Measurements from ENCODE around the gene KCNS1.

The KCNS1 gene

GRCh38 chr20:45087814-45088213 is 13.1 kb downstream of the KCNS1 start:
- Histone ChIP-seq H3K4me1 (ENCODE audit: control insufficient read depth, insufficient read depth, low read length) (no peaks in the 10 kb centered on the region), H3K9ac (ENCODE audit: low read length) (no peak overlapping the region), H3K9me3 (ENCODE audit: control insufficient read depth, low read length) (no peaks in the 10 kb centered on the region), H3K27me3 (ENCODE audit: control insufficient read depth, insufficient read depth, low read length) (no peaks in the 10 kb centered on the region), H3K36me3 (ENCODE audit: control insufficient read depth, insufficient read depth, low read length) (no peaks in the 10 kb centered on the region), H3K4me3 (ENCODE audit: low read length) (no peak overlapping the region)

DNA sequence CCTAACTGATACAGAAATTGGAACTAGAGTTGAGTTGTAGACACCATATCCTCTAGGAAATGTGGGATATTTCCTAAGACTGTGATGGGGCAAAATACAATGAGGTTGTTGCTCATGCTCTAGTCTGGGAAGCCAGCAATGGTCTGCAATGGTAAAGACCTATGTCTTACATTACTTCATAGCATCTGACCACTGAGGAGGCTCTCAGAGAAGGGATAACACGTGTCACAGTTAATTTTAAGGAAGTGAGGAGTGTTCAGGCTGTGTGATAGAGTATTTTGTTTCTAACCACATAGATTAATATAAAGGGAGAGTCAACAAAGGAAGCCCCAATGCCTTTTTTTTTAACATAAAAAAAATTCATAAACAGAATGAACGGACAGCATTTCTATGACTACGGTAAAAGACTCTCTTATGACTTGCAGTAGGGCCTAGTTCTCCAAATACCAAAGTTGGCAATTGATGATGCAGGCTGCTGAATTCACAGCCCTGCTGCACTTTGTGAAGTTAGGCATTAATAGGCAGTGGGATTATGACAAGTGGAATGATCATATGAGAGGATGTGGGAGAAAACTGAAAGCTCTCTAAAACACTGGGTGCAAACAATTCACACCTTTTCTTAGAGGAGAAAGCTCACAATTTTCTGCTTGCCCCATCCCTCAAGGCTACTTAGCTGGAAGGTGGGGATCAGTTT is 13.7 kb downstream of the KCNS1 start:
- Histone ChIP-seq H3K9me3 (ENCODE audit: control insufficient read depth, low read length) (no peaks in the 10 kb centered on the region), H3K4me3 (ENCODE audit: low read length) (no peak overlapping the region), H3K36me3 (ENCODE audit: control insufficient read depth, insufficient read depth, low read length) (no peaks in the 10 kb centered on the region), H3K27me3 (ENCODE audit: control insufficient read depth, insufficient read depth, low read length) (no peaks in the 10 kb centered on the region), H3K4me1 (ENCODE audit: control insufficient read depth, insufficient read depth, low read length) (no peaks in the 10 kb centered on the region), H3K9ac (ENCODE audit: low read length) (no peak overlapping the region)

- Histone ChIP-seq H3K27me3 (ENCODE audit: control insufficient read depth, insufficient read depth, low read length) (no peaks in the 10 kb centered on the region), H3K4me1 (ENCODE audit: control insufficient read depth, insufficient read depth, low read length) (no peaks in the 10 kb centered on the region), H3K4me3 (ENCODE audit: low read length) (no peak overlapping the region), H3K9ac (ENCODE audit: low read length) (no peak overlapping the region), H3K36me3 (ENCODE audit: control insufficient read depth, insufficient read depth, low read length) (no peaks in the 10 kb centered on the region), H3K9me3 (ENCODE audit: control insufficient read depth, low read length) (no peaks in the 10 kb centered on the region)
Measured at GRCh38 chr20:45085867-45086266, 15.1 kb downstream of the KCNS1 start.

DNA sequence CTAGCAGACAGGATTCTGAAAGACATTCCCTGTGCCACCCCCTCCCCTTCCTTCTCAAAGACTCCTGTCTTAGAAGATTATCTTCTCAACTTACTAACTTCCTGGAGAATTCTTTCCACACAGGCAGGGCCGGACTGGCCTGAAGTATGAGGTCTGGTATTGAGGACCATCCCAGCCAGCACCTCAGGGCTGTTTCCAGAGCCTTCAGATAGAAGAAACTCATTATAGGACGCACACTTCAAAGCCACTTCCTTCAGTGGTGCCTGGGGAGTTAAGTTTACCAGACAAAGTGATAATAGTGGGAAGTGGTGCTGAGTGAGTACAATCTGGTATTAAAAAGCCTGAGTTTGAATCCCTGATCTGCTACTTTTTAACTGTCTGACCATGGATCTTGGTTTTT is 15.6 kb downstream of the KCNS1 start:
- H3K36me3 ChIP-seq (ENCODE audit: control insufficient read depth, insufficient read depth, low read length): no peaks in the 10 kb centered on the region
- no peaks in the 10 kb centered on the region for H3K4me1 ChIP-seq (ENCODE audit: control insufficient read depth, insufficient read depth, low read length)
- no peaks in the 10 kb centered on the region for H3K9me3 ChIP-seq (ENCODE audit: control insufficient read depth, low read length)
- H3K27me3 ChIP-seq (ENCODE audit: control insufficient read depth, insufficient read depth, low read length): no peaks in the 10 kb centered on the region
- no peak overlapping the region for H3K4me3 ChIP-seq (ENCODE audit: low read length)
- no peak overlapping the region for H3K9ac ChIP-seq (ENCODE audit: low read length)

- Histone ChIP-seq H3K9me3 (ENCODE audit: control insufficient read depth, low read length) (no peaks in the 10 kb centered on the region), H3K4me1 (ENCODE audit: control insufficient read depth, insufficient read depth, low read length) (no peaks in the 10 kb centered on the region), H3K4me3 (ENCODE audit: low read length) (no peak overlapping the region), H3K36me3 (ENCODE audit: control insufficient read depth, insufficient read depth, low read length) (no peaks in the 10 kb centered on the region), H3K27me3 (ENCODE audit: control insufficient read depth, insufficient read depth, low read length) (no peaks in the 10 kb centered on the region), H3K9ac (ENCODE audit: low read length) (no peak overlapping the region)
Measured at GRCh38 chr20:45083127-45083526, 17.8 kb downstream of the KCNS1 start.

GRCh38 chr20:45082468-45082867 is 18.5 kb downstream of the KCNS1 start:
- Histone ChIP-seq H3K9ac (ENCODE audit: low read length) (no peak overlapping the region), H3K36me3 (ENCODE audit: control insufficient read depth, insufficient read depth, low read length) (no peaks in the 10 kb centered on the region), H3K4me1 (ENCODE audit: control insufficient read depth, insufficient read depth, low read length) (no peaks in the 10 kb centered on the region), H3K27me3 (ENCODE audit: control insufficient read depth, insufficient read depth, low read length) (no peaks in the 10 kb centered on the region), H3K9me3 (ENCODE audit: control insufficient read depth, low read length) (no peaks in the 10 kb centered on the region), H3K4me3 (ENCODE audit: low read length) (no peak overlapping the region)

GRCh38 chr20:45080867-45081624 is 19.9 kb downstream of the KCNS1 start:
- H3K36me3 ChIP-seq (ENCODE audit: control insufficient read depth, insufficient read depth, low read length): no peaks in the 10 kb centered on the region
- H3K27me3 ChIP-seq (ENCODE audit: control insufficient read depth, insufficient read depth, low read length): no peaks in the 10 kb centered on the region
- no peak overlapping the region for H3K9ac ChIP-seq (ENCODE audit: low read length)
- no peaks in the 10 kb centered on the region for H3K4me1 ChIP-seq (ENCODE audit: control insufficient read depth, insufficient read depth, low read length)
- no peaks in the 10 kb centered on the region for H3K9me3 ChIP-seq (ENCODE audit: control insufficient read depth, low read length)
- H3K4me3 ChIP-seq (ENCODE audit: low read length): no peak overlapping the region

GRCh38 chr20:45077559-45077958 is 23.4 kb downstream of the KCNS1 start:
- no peak overlapping the region for H3K9ac ChIP-seq (ENCODE audit: low read length)
- H3K4me3 ChIP-seq (ENCODE audit: low read length): no peak overlapping the region
- H3K9me3 ChIP-seq (ENCODE audit: control insufficient read depth, low read length): no peaks in the 10 kb centered on the region
- H3K4me1 ChIP-seq (ENCODE audit: control insufficient read depth, insufficient read depth, low read length): no peaks in the 10 kb centered on the region
- H3K27me3 ChIP-seq (ENCODE audit: control insufficient read depth, insufficient read depth, low read length): no peaks in the 10 kb centered on the region
- no peaks in the 10 kb centered on the region for H3K36me3 ChIP-seq (ENCODE audit: control insufficient read depth, insufficient read depth, low read length)

- Histone ChIP-seq H3K9ac (ENCODE audit: low read length) (no peak overlapping the region), H3K4me1 (ENCODE audit: control insufficient read depth, insufficient read depth, low read length) (no peaks in the 10 kb centered on the region), H3K36me3 (ENCODE audit: control insufficient read depth, insufficient read depth, low read length) (no peaks in the 10 kb centered on the region), H3K27me3 (ENCODE audit: control insufficient read depth, insufficient read depth, low read length) (no peaks in the 10 kb centered on the region), H3K4me3 (ENCODE audit: low read length) (no peak overlapping the region), H3K9me3 (ENCODE audit: control insufficient read depth, low read length) (no peaks in the 10 kb centered on the region)
Measured at GRCh38 chr20:45073221-45073620, 27.7 kb downstream of the KCNS1 start.

DNA sequence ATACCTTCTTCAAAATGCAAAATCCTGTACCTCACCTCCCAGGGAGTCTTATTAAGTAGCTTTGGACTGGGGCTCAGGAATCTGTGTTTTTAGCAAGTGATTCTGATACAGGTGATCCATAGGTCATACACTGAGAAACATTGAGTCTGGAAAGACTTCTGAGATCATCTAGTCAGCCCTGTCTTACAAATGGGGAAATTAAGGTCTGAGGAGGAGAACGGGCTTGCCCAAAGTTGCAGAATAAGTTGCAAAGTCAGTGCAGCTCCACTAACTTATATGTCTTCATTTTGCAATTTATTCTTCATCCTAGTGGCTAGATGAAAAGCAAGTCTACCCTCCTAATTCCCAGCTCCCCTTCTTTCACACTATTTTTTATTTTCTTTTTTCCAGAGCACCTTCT is 28.9 kb downstream of the KCNS1 start:
- H3K9me3 ChIP-seq (ENCODE audit: control insufficient read depth, low read length): no peaks in the 10 kb centered on the region
- no peaks in the 10 kb centered on the region for H3K36me3 ChIP-seq (ENCODE audit: control insufficient read depth, insufficient read depth, low read length)
- H3K4me1 ChIP-seq (ENCODE audit: control insufficient read depth, insufficient read depth, low read length): no peaks in the 10 kb centered on the region
- no peak overlapping the region for H3K4me3 ChIP-seq (ENCODE audit: low read length)
- H3K27me3 ChIP-seq (ENCODE audit: control insufficient read depth, insufficient read depth, low read length): no peaks in the 10 kb centered on the region
- H3K9ac ChIP-seq (ENCODE audit: low read length): no peak overlapping the region

DNA sequence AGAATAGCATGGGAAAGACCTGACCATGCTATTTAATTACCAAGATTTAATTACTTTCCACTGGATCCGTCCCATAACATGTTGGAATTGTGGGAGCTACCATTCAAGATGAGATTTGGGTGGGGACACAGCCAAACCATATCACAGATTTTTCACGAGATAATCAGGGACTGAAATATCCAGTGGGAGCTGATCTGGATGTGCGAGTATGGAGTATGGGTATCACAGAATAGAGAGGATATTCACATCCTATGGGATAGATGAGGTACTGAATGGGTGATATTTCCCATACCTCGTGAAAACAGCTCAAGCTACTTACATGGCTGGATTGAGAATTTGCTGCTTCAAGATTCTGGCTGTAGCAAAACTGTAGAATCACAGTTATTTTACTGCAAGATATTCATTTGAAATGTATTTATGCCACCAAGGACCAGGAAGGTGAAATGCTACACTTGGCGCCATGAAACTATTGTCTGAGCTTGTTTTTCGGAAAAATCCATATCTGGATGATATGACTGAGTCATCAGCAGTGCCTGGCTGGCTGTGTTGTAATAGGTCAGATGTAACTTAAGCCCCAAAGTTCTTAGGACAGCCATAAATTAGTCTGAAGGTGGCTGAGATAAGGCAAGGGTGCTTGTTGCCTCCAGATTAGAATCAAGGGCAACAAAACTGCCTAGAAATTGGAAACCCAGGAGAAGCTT is 29.8 kb downstream of the KCNS1 start:
- Histone ChIP-seq H3K36me3 (ENCODE audit: control insufficient read depth, insufficient read depth, low read length) (no peaks in the 10 kb centered on the region), H3K9me3 (ENCODE audit: control insufficient read depth, low read length) (no peaks in the 10 kb centered on the region), H3K9ac (ENCODE audit: low read length) (no peak overlapping the region), H3K4me1 (ENCODE audit: control insufficient read depth, insufficient read depth, low read length) (no peaks in the 10 kb centered on the region), H3K4me3 (ENCODE audit: low read length) (no peak overlapping the region), H3K27me3 (ENCODE audit: control insufficient read depth, insufficient read depth, low read length) (no peaks in the 10 kb centered on the region)

DNA sequence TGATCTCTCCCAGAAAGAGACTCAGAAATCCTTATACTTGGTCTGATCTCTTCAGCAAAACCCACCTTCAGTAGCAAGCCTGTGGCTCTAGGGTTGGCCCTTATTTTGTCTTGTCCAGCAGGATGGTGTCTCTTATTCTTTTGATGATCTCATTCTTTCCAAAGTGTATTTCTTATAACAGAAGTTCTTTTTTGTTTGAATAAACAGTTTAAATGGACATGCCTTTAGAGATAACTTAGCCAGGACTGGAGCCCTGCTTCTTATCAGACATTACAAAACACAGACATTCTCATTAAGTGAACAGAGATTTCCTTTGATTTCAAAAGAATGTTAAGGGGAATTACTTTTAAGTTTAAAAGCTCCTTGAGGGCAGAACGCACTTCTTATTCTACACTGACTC is 31.7 kb downstream of the KCNS1 start:
- Histone ChIP-seq H3K9ac (ENCODE audit: low read length) (no peak overlapping the region), H3K4me1 (ENCODE audit: control insufficient read depth, insufficient read depth, low read length) (no peaks in the 10 kb centered on the region), H3K36me3 (ENCODE audit: control insufficient read depth, insufficient read depth, low read length) (no peaks in the 10 kb centered on the region), H3K9me3 (ENCODE audit: control insufficient read depth, low read length) (no peaks in the 10 kb centered on the region), H3K27me3 (ENCODE audit: control insufficient read depth, insufficient read depth, low read length) (no peaks in the 10 kb centered on the region), H3K4me3 (ENCODE audit: low read length) (no peak overlapping the region)

Measured in mucosa of stomach (tissue), 1 donor.